GM21423 (cell line): Measurements from ENCODE around the gene GFRA1.

Source experiments
- ATAC-seq: cut with Tn5 transposase; IDR thresholded peaks from one replicate; pipeline ENCODE4 v1.9.1; 2021; ENCODE audit warnings: mild to moderate bottlenecking, moderate library complexity; ENCODE audit not compliant: unreplicated experiment

The GFRA1 gene

DNA sequence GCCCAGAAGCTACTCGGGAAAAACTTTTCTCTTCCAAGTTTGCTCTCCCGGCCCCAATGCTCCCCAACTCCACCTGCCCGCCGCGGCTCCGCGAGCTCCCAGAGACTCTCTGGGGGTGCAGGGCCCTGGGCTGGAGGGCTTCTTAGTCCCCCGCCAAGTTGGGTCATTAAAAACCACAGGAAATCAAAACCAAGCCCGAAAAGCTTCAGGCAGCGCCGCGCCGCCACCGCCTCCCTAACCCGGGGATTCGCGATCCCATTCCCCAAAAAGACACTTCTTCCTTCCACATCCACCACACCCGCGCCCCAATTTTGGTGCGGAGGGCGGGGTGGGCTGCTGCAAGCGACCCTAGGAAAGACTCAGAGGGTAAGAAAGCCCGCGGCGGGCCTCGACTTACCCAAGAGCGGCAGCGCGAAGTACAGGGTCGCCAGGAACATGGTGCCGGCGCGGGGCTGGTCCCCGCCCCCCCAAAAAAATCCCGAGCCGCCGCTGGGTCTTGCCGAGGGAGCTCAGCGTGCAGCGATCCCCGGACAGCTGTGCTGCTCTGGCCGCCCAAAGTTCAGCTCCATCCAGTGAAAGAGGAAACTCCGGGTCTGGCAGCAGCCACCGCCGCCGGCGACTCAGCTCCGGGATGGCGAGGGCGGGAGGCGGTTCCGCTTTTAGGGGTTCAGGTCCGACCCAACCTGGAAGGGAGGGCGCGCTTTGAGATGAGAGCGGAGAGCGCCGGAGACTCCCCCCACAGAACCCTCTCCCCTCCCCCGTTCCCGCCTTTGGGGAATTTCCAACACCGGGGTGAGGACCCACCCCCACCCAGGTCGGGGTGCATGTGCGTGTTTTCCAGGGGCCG, 1.2 kb downstream of the GFRA1 start:
- no peak for ATAC-seq

- no peak for ATAC-seq
Observed at GRCh38 chr10:116270771-116271592, 2.0 kb downstream of the GFRA1 start.

GRCh38 chr10:116270126-116270770, 2.8 kb downstream of the GFRA1 start:
- no peak for ATAC-seq

DNA sequence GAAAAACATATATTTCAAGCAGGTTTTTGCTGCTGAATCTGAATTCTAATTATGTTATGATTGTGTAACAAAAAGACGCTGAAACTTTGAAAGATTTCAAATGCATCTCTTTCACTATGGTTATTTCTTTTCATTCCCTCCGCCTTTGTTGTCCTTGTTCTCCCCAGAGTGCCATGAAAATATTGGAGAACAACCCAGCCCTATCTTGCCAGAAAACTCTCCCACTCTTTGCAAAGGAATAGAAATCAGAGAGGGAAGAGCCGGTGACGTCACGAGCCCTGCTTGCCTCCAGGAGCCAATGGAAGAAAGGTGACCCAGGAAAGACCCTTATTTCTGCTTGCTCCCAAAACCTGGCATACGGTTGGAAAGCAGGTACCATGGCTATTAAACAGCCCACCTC, 3.4 kb downstream of the GFRA1 start:
- ATAC-seq, result no peak

GRCh38 chr10:116268976-116269375, 4.0 kb downstream of the GFRA1 start:
- ATAC-seq, result no peak

GRCh38 chr10:116265686-116266085, 7.3 kb downstream of the GFRA1 start:
- no peak for ATAC-seq

DNA sequence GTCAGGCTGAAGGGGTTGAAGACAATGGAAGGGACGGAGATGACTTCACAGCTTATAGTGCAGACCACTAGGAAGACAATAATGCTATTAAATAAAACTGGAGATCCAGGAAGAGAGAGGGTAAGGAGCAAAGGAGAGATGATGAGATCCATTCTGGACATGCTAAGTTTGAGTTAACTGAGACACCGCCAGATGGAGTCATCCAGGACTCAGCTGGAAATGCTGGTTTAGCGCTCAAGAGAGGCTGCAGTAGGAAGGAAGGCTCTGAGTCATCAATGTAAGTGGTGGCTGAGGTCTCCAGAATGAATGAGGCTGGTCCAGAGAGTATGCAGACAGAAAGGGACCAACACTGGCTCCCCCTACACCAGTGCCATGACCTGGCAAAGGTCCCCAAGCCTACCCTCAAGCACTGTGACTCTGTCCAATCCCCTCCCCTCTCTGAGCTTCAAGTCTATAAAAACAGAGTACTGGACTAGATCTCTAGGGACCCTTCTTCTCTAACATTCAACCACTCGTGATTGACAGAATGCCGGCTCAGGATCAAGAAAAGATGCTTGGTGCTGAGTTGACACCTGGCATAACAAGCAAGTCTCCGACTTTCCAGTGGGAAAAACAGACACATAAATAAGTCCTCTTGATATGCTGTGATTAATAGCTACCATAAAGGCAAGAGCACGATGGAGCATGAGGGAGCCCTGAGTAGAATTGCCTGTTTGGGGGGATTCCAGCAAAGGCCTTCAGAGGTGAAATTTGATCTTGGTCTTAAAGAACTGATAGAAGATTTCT, 8.9 kb downstream of the GFRA1 start:
- no peak for ATAC-seq

DNA sequence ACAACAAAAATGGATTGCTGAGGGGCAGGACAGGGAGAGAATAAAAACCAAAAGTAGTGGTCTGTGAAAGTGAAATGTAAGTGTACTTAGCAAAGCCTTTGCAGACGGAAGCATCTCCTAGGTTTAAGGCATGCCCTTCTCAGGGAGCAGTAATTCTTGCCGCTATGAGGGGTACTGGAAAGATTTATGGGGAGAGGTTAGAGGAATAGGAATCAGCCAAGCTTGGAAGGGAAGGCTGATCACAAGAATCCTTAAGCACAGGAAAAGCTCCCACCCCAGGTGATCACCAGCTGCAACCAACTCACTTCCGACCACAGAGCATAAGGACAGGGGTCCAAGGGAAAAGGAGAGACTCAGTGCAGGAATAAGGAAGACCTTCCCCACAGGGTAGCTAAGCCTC, 10.3 kb downstream of the GFRA1 start:
- no peak for ATAC-seq

- no peak for ATAC-seq
Observed at GRCh38 chr10:116260599-116260998, 12.4 kb downstream of the GFRA1 start.

DNA sequence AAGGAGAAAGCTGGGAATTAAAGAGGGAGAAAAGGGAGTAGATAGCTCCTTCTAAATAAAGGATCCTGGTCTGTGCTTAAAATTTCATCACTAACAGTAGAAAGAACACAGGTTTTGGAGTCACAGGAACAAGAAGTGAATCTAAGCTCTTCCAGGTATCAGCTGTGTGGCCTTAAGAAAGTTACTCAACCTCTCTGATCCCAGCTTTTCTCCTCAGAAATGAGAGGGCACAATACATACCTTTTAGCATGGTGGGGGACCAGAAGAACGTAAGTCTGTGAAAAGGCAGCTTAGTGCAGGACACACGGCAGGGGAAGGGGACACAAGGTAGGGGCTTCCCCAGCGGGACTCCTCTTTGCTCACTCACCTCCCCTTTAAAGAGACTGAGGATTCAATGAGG, 13.4 kb downstream of the GFRA1 start:
- ATAC-seq, result no peak

DNA sequence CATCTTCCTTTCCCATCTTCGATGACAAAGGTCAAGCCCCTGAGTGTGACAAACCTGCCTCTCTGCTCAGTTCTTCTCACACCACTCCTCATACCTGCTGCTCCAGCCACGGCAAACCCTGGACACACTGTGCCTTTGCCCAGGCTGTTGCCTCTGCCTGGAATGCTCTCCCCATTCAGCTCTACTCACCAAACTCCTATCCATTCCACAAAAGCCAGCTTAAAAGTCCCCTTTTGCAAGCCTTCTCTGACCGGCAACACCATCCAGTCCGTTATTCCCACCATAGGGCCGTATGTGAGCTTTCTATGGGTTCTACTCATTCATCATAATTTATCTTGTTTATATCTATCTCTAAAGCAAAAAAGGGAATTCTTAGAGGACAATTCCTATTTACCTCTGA, 15.2 kb downstream of the GFRA1 start:
- no peak for ATAC-seq

DNA sequence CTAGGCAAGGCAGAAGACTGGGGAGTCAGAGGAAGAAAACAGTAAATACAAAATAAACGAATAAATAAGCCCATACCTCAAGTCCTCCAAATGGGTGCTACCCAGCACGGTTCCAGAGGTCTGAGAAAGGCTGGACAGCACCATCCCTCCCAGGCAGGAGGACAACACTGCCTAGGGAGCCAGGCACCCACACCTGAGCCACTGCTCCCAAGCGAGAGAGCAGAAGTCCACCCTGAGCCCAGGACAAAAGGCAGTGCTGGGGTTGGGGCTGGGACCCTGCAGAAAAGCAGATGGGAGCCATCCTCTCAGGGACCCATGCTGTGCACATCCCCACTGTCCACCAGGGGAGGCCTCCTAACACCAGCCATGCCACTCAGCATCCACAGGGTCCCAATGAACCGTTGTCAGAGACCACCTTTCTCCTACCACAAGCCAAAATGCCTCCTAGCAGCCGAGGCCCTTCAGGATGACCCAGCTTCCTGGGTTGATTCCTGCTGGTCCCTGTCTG, 16.2 kb downstream of the GFRA1 start:
- ATAC-seq, result no peak

DNA sequence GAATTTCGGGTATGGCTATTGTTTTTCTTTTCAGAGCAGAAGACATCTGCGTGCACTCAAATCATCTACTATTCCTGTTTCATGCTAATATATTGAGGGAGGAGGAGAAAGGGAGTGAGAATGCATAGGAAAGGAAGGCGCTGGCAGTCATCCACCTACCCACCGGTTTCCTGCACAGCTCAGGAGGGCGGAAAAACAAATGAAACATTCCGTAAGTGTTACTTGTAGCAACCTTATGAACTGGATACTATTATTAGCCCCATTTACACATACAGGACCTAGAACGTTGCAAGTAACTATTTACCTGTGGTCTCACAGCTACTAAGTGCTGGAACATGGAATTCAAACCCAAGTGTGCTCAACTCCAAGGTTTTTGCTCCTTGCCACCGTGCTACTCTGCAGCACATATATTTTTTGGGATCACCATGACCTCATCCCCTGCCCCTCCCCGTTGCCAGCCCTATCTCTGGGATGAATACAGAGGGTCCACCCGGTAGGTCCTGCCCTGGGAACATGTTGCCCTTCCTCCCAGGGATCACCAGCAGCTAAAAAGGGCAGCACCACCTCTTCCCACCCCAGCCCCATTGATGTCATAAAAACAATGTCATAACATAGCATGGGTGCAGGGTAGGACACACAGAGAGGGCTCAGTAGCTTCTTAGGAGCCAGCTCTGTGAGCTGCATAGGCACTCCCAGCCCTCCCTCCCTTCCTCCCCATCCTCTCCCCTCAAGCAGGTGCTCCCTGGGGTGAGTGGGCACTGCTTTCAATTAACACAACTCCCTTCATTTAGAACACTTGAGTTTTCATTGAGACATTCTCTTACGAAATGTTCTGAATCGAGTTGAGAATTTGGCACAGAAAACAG, 16.9 kb downstream of the GFRA1 start:
- ATAC-seq, result no peak

GRCh38 chr10:116254422-116255155, 18.4 kb downstream of the GFRA1 start:
- ATAC-seq, result no peak

- ATAC-seq, result no peak
Observed at GRCh38 chr10:116253716-116254115, 19.3 kb downstream of the GFRA1 start.

GRCh38 chr10:116251602-116252395, 21.2 kb downstream of the GFRA1 start:
- ATAC-seq, result no peak

DNA sequence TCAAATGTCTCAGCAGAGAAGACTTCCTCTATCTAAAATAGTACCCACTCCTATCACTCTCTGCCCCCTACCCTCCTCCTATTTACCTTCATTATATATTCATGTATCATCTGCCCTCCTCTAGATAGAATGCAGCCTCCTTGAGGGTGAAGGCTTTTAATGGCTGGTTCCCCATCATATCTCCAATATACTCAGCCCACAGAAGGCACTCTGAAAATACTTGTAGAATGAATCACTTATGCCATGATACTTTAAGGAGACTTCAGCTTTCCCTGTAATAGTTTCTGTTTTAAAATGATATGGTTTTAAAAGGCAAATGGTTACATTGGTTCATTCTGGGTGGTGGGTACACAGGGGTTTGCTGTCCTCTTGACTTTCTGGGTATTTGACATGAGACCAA, 25.3 kb downstream of the GFRA1 start:
- no peak for ATAC-seq

- no peak for ATAC-seq
Observed at GRCh38 chr10:116246263-116246662, 26.7 kb downstream of the GFRA1 start.
